Gastrocnemius medialis (tissue), 4 donors: ENCODE results near the gene FNDC3B. TPM values are rescaled to one million over a fixed set of nuclear protein-coding genes. Genes with fewer than 3 reads are reported as not detected.

Experiments
- ATAC-seq, 2 donors: fragments of 150-250 bp; one replicate each; pipeline ENCODE4 v1.9.1; 2016
- DNase-seq, 2 donors: peaks; one replicate each; pipeline ENCODE4 v3.0.0-alpha.2; 2019
- H3K27ac ChIP-seq, 4 donors: fragments of 200-600 bp; sonication (generic); 1 replicate in 1 of 4; 2 replicates in 3 of 4; pipeline ENCODE4 v1.5.1; 2016 to 2018; ENCODE audit warnings: mild to moderate bottlenecking in 2 of 4, moderate library complexity in 1 of 4
- H3K27me3 ChIP-seq, 3 donors: fragments of 200-600 bp; sonication (generic) in 2 of 3; 1 replicate in 1 of 3; 2 replicates in 2 of 3; pipeline versions ENCODE4 v1.5.1 to v1.6.0; 2016 to 2019; ENCODE audit warnings: mild to moderate bottlenecking in 1 of 3, moderate library complexity in 1 of 3
- H3K36me3 ChIP-seq, 2 donors: fragments of 200-600 bp; sonication (generic) in 1 of 2; one replicate each; pipeline ENCODE4 v1.5.1; 2017 to 2018
- H3K4me1 ChIP-seq, 2 donors: fragments of 200-600 bp; sonication (generic) in 1 of 2; one replicate each; pipeline ENCODE4 v1.5.1; 2016 to 2017; ENCODE audit warnings: mild to moderate bottlenecking in 2 of 2
- H3K4me3 ChIP-seq, 4 donors: fragments of 200-600 bp; sonication (generic) in 3 of 4; 1 replicate in 1 of 4; 2 replicates in 3 of 4; pipeline ENCODE4 v1.5.1; 2016 to 2019; ENCODE audit warnings: mild to moderate bottlenecking in 2 of 4
- H3K9me3 ChIP-seq, 3 donors: fragments of 200-600 bp; sonication (generic) in 2 of 3; 1 replicate in 1 of 3; 2 replicates in 2 of 3; pipeline ENCODE4 v1.5.1; 2016 to 2019
- CTCF ChIP-seq, 5 experiments: fragments of 450-650 bp in 3 of 5; fragments of 200-600 bp in 2 of 5; sonication (generic) in 2 of 5; IDR thresholded peaks in 4 of 5; conservative IDR thresholded peaks in 1 of 5; 1 replicate in 4 of 5; 2 replicates in 1 of 5; pipeline ENCODE4 v1.5.1; 2016 to 2019; ENCODE audit warnings: antibody characterized with exemption in 5 of 5, mild to moderate bottlenecking in 3 of 5, moderate library complexity in 3 of 5
- POLR2A ChIP-seq, 2 donors: fragments of 450-650 bp; IDR thresholded peaks; one replicate each; pipeline ENCODE4 v1.6.1; 2017; ENCODE audit warnings: antibody characterized with exemption in 2 of 2, mild to moderate bottlenecking in 2 of 2, moderate library complexity in 2 of 2
- in situ Hi-C, 4 donors: fragments of 200-750 bp; cut with MboI; loops; one replicate each; pipeline versions ENCODE4 v1.15.0 to v1.8.0; 2017; ENCODE audit warnings: low sequenced_read_pairs in 4 of 4
- intact Hi-C: fragments of 100-400 bp; cut with DNase I; formaldehyde crosslinking; loops from one replicate; pipeline ENCODE4 v1.15.1; 2023; ENCODE audit warnings: low total_unique reads
- total RNA-seq, 4 donors: library from RNA; depleted of rRNA; stranded (reverse); fragments of >200 nt; gene quantifications; one replicate each; pipeline versions ENCODE4 v1.1.0 to v1.2.3, GENCODE V29; 2016

FNDC3B gene
- total RNA-seq, 4 donors from 2014 or later, result 42.5 to 110 (median 74.2) TPM

DNA sequence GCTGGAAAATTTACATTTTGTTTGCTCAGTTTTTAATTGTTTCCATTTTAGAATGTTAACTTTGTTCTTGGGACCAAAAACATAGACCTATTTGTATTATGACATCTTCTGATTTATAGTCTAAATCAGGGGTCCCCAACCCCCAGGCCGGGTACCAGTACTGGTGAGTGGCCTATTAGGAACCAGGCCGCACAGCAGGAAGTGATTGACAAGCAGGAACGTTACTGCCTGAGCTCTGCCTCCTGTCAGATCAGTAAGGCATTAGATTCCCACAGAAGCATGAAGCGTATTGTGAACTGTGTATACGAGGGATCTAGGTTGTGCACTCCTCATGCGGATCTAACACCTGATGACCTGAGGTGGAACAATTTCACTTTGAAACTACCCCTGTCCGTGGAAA lies 357.0 kb downstream of the FNDC3B start:
- peaks cover 12 to 22% of the 10 kb centered on the region in 2 donors for H3K4me1 ChIP-seq
- no peak for DNase-seq
- no peak overlapping the region for H3K4me3 ChIP-seq
- in situ Hi-C loops, result no loop called here
- H3K27me3 ChIP-seq, result no peaks in the 10 kb centered on the region
- H3K27ac ChIP-seq, result peak overlapping the region in 1 of 4 donors; percentile 26
- intact Hi-C loops, result no loop called here
- H3K9me3 ChIP-seq, result no peaks in the 10 kb centered on the region
- H3K36me3 ChIP-seq, result peaks cover 0 to 18% of the 10 kb centered on the region in 2 donors
- no peak for TF ChIP-seq CTCF (IDR thresholded peaks at IDR 0.05 in 4 of 5, conservative IDR thresholded peaks at IDR 0.05 in 1 of 5)
- no peak for TF ChIP-seq POLR2A (IDR thresholded peaks at IDR 0.05)
- no peak for ATAC-seq

GRCh38 chr3:172397716-172398405 lies 358.5 kb downstream of the FNDC3B start:
- TF ChIP-seq POLR2A (IDR thresholded peaks at IDR 0.05) (no peak), CTCF (IDR thresholded peaks at IDR 0.05 in 4 of 5, conservative IDR thresholded peaks at IDR 0.05 in 1 of 5) (no peak)
- Histone ChIP-seq H3K27ac (peak overlapping the region in 1 of 4 donors; percentile 26), H3K36me3 (peaks cover 0 to 18% of the 10 kb centered on the region in 2 donors), H3K9me3 (no peaks in the 10 kb centered on the region), H3K4me1 (peaks cover 0 to 10% of the 10 kb centered on the region in 2 donors), H3K4me3 (no peak overlapping the region), H3K27me3 (no peaks in the 10 kb centered on the region)
- intact Hi-C loops, result no loop called here
- ATAC-seq (peak; percentile 78), DNase-seq (no peak)
- in situ Hi-C loops, result no loop called here

DNA sequence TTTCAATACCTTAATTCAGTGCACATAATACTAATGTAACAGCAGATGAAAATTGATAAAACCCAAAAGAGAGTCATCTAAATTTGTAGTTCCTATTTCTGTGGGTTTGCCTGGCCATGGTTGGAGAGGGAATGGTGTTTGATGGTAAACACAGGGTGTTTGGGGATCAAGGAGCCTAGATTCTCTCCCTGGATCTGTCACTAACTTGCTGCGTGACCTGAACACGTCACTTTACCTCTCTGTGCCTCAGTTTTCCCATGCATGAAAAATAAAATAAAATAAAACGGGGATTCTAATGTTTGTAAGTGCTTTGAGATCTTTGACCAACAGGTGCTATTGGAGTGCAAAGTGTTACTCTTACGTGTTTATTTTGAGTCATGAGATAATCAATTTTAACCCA lies 359.1 kb downstream of the FNDC3B start:
- peaks cover 0 to 10% of the 10 kb centered on the region in 2 donors for H3K4me1 ChIP-seq
- H3K36me3 ChIP-seq, result peaks cover 0 to 18% of the 10 kb centered on the region in 2 donors
- H3K4me3 ChIP-seq, result no peak overlapping the region
- no peaks in the 10 kb centered on the region for H3K27me3 ChIP-seq
- no peak for TF ChIP-seq POLR2A (IDR thresholded peaks at IDR 0.05)
- no peak for TF ChIP-seq CTCF (IDR thresholded peaks at IDR 0.05 in 4 of 5, conservative IDR thresholded peaks at IDR 0.05 in 1 of 5)
- intact Hi-C loops (no loop called here), in situ Hi-C loops (no loop called here)
- H3K27ac ChIP-seq, result peak overlapping the region in 1 of 4 donors; percentile 26
- ATAC-seq (no peak), DNase-seq (no peak)
- no peaks in the 10 kb centered on the region for H3K9me3 ChIP-seq

GRCh38 chr3:172402090-172402489 lies 362.7 kb downstream of the FNDC3B start:
- H3K9me3 ChIP-seq, result no peaks in the 10 kb centered on the region
- DNase-seq, result no peak
- no peak overlapping the region for H3K27ac ChIP-seq
- H3K36me3 ChIP-seq, result peaks cover 0 to 17% of the 10 kb centered on the region in 2 donors
- no peak for TF ChIP-seq CTCF (IDR thresholded peaks at IDR 0.05 in 4 of 5, conservative IDR thresholded peaks at IDR 0.05 in 1 of 5)
- no peak for TF ChIP-seq POLR2A (IDR thresholded peaks at IDR 0.05)
- H3K4me3 ChIP-seq, result no peak overlapping the region
- in situ Hi-C loops, result no loop called here
- no peaks in the 10 kb centered on the region for H3K27me3 ChIP-seq
- peaks cover 0 to 10% of the 10 kb centered on the region in 2 donors for H3K4me1 ChIP-seq
- intact Hi-C loops, result loop anchor here (10.0 kb wide), 1 partner anchor 73 kb away; no protein-coding TSS in a partner anchor
- ATAC-seq, result no peak
